HL-60 (cell line): ENCODE results near the gene CYTH1.

Source experiments
- CTCF ChIP-seq: IDR thresholded peaks from one replicate; pipeline ENCODE4 v1.5.1; 2011; ENCODE audit warnings: low read length, control low read depth, inconsistent platforms; ENCODE audit not compliant: insufficient read depth
- POLR2AphosphoS5 ChIP-seq: IDR thresholded peaks from 2 replicates; pipeline ENCODE4 v1.6.1; 2012; ENCODE audit warnings: low read depth
- REST ChIP-seq: IDR thresholded peaks from 2 replicates; pipeline ENCODE4 v1.6.1; 2012; ENCODE audit warnings: low read depth; ENCODE audit not compliant: insufficient replicate concordance
- SPI1 ChIP-seq: IDR thresholded peaks from 2 replicates; pipeline ENCODE4 v1.6.1; 2012; ENCODE audit warnings: low read depth, mild to moderate bottlenecking, borderline replicate concordance

- no peak for TF ChIP-seq CTCF
- no peak for TF ChIP-seq POLR2AphosphoS5
- TF ChIP-seq REST, result no peak
- TF ChIP-seq SPI1, result no peak
Measured at GRCh38 chr17:78664476-78665386, 117.3 kb downstream of the CYTH1 start.
